ENCODE measurements around the gene FRMD3.

Gene FRMD3

GRCh38 chr9:83336706-83337105 lies 201.5 kb downstream of the FRMD3 start:
- Histone ChIP-seq H2AFZ (ENCODE audit: low read length) (0 out of 2 replicates have a peak overlapping the region, but pooled peaks have one; percentile 16), H3K79me2 (ENCODE audit: insufficient read depth, low read length) (no peaks in the 10 kb centered on the region), H4K20me1 (ENCODE audit: insufficient read depth, low read length, poor library complexity, severe bottlenecking) (no peaks in the 10 kb centered on the region), H3F3A (ENCODE audit: low read depth) (no peaks in the 10 kb centered on the region), H3K9me3 (ENCODE audit: insufficient read depth, low read depth, low read length) (no peaks in the 10 kb centered on the region), H3K27me3 (ENCODE audit: insufficient read depth, low read length, poor library complexity, severe bottlenecking) (no peaks in the 10 kb centered on the region), H3K9ac (ENCODE audit: low read depth, low read length, poor library complexity, severe bottlenecking) (no peak overlapping the region), H3K4me2 (ENCODE audit: low read depth, low read length, poor library complexity, severe bottlenecking) (peak overlapping the region; percentile 11), H3K36me3 (ENCODE audit: insufficient read depth, low read length) (no peaks in the 10 kb centered on the region), H3K4me3 (ENCODE audit: low read length, poor library complexity, severe bottlenecking) (no peak overlapping the region), H3K4me1 (ENCODE audit: insufficient read depth, low read length, poor library complexity, severe bottlenecking) (peaks cover 19% of the 10 kb centered on the region), H3K9me2 (replicated peaks; ENCODE audit: low read depth, low read length) (no peaks in the 10 kb centered on the region)
- TF ChIP-seq EZH2phosphoT487 (IDR thresholded peaks at IDR 0.05; ENCODE audit: borderline replicate concordance): no peak
- TF ChIP-seq CTCF (conservative IDR thresholded peaks at IDR 0.05; ENCODE audit: low read length): no peak

GRCh38 chr9:83334320-83334719 lies 203.9 kb downstream of the FRMD3 start:
- no peaks in the 10 kb centered on the region for H3K9me2 ChIP-seq (replicated peaks; ENCODE audit: low read depth, low read length)
- no peak overlapping the region for H2AFZ ChIP-seq (ENCODE audit: low read length)

GRCh38 chr9:83330207-83331196 lies 207.7 kb downstream of the FRMD3 start:
- H3K79me2 ChIP-seq (ENCODE audit: insufficient read depth, low read length): no peaks in the 10 kb centered on the region
- no peak overlapping the region for H3K4me2 ChIP-seq (ENCODE audit: low read depth, low read length, poor library complexity, severe bottlenecking)
- no peaks in the 10 kb centered on the region for H3K9me3 ChIP-seq (ENCODE audit: insufficient read depth, low read depth, low read length)
- no peak overlapping the region for H3K9ac ChIP-seq (ENCODE audit: low read depth, low read length, poor library complexity, severe bottlenecking)
- H3K4me1 ChIP-seq (ENCODE audit: insufficient read depth, low read length, poor library complexity, severe bottlenecking): peaks cover 12% of the 10 kb centered on the region
- H3K9me2 ChIP-seq (replicated peaks; ENCODE audit: low read depth, low read length): no peaks in the 10 kb centered on the region
- H2AFZ ChIP-seq (ENCODE audit: low read length): no peak overlapping the region
- H3K4me3 ChIP-seq (ENCODE audit: low read length, poor library complexity, severe bottlenecking): no peak overlapping the region
- no peaks in the 10 kb centered on the region for H3K36me3 ChIP-seq (ENCODE audit: insufficient read depth, low read length)
- no peaks in the 10 kb centered on the region for H4K20me1 ChIP-seq (ENCODE audit: insufficient read depth, low read length, poor library complexity, severe bottlenecking)
- no peaks in the 10 kb centered on the region for H3F3A ChIP-seq (ENCODE audit: low read depth)
- TF ChIP-seq EZH2phosphoT487 (IDR thresholded peaks at IDR 0.05; ENCODE audit: borderline replicate concordance) (no peak), CTCF (conservative IDR thresholded peaks at IDR 0.05; ENCODE audit: low read length) (peak; percentile 44)
- H3K27me3 ChIP-seq (ENCODE audit: insufficient read depth, low read length, poor library complexity, severe bottlenecking): no peaks in the 10 kb centered on the region

More at GRCh38 chr9:83334320-83334719, 203.9 kb downstream of the FRMD3 start:
- no peak overlapping the region for H3K4me3 ChIP-seq (ENCODE audit: low read length, poor library complexity, severe bottlenecking)
- H3K4me2 ChIP-seq (ENCODE audit: low read depth, low read length, poor library complexity, severe bottlenecking): no peak overlapping the region
- no peak overlapping the region for H3K9ac ChIP-seq (ENCODE audit: low read depth, low read length, poor library complexity, severe bottlenecking)
- H3F3A ChIP-seq (ENCODE audit: low read depth): no peaks in the 10 kb centered on the region
- H3K9me3 ChIP-seq (ENCODE audit: insufficient read depth, low read depth, low read length): no peaks in the 10 kb centered on the region
- H3K4me1 ChIP-seq (ENCODE audit: insufficient read depth, low read length, poor library complexity, severe bottlenecking): peaks cover 19% of the 10 kb centered on the region
- H3K27me3 ChIP-seq (ENCODE audit: insufficient read depth, low read length, poor library complexity, severe bottlenecking): no peaks in the 10 kb centered on the region
- H3K36me3 ChIP-seq (ENCODE audit: insufficient read depth, low read length): no peaks in the 10 kb centered on the region
- H4K20me1 ChIP-seq (ENCODE audit: insufficient read depth, low read length, poor library complexity, severe bottlenecking): no peaks in the 10 kb centered on the region
- no peaks in the 10 kb centered on the region for H3K79me2 ChIP-seq (ENCODE audit: insufficient read depth, low read length)
- peak; percentile 98 for TF ChIP-seq CTCF (conservative IDR thresholded peaks at IDR 0.05; ENCODE audit: low read length)
- no peak for TF ChIP-seq EZH2phosphoT487 (IDR thresholded peaks at IDR 0.05; ENCODE audit: borderline replicate concordance)
